GM18520 (cell line): ENCODE results near the gene PTPN4.

Experiments
- ATAC-seq: cut with Tn5 transposase; IDR thresholded peaks from one replicate; pipeline ENCODE4 v1.9.1; 2021; ENCODE audit not compliant: unreplicated experiment

PTPN4 gene

DNA sequence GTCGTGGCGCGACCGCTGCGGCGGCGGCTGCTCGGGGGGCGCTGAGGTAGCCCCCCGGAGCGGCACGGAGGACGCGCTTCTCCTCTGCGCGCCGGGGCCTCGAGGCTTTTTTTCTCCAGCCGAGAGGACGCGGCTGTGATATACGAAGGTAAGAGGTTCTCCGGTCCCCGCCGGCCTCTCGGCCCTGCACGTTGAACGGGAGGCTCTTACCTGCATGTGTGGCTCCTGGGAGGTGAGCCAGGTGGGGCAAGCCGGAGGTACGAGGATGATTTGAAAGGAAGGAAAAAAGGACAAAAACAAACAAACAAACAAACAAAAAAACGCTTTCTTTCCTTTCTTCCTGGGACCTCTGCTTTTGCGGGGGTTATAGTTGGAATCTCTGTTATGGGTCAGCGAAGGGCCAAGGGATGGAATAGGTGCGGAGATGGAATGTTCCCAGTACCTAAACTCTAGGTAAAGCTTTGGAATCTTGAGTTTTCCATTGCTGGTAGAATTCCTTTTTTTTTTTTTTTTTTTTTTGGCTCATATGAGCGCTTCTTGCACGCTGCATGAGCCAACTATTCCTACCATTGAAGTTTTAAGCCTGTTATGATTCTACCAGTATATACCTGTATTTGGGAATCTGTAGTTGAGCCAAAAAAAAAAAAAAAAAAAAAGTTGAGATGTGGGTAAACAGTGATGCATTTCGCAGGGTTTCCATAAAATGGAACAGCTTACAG is 674 bp downstream of the PTPN4 start:
- peak; percentile 6 for ATAC-seq

- no peak for ATAC-seq
Measured at GRCh38 chr2:119760956-119761275, 1.2 kb downstream of the PTPN4 start.

DNA sequence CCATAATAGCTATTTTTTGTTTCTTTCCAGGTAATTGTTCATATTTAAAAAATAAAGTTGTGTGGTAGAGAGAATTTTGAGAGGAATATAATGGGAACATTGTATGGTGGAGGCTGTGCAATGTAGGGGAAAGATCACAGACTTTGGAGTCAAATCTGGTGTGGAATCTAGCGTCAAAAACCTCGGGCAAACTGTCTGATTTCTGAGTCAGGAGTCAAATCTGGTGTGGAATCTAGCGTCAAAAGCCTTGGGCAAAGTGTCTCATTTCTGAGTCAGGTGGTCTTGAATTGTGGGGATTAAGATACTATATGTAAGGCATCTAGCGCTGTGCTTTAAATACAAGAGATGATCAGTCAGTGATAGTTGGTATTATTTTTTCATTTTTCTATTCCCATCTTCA is 5.1 kb downstream of the PTPN4 start:
- no peak for ATAC-seq

GRCh38 chr2:119765433-119766002 is 5.8 kb downstream of the PTPN4 start:
- ATAC-seq, result no peak

DNA sequence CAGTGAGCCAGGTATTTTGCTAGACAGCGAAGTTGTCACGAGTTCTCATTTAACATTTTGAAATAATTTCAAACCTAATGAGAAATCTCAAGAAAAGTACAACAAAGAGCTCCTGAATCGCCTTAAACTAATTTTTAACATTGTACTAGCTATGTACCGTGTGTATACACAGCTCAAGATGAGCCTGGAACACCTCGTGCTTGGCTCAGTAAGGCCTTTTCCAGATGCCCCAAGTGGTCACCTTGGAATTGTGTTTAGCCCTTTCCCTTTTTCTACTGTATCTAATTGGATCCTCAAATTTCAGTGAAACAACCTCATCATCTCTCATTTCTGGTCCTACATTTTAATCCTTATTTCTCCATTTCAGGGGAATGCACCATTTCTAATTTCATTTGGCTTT is 7.2 kb downstream of the PTPN4 start:
- ATAC-seq, result no peak

- ATAC-seq, result no peak
Measured at GRCh38 chr2:119768742-119769141, 9.0 kb downstream of the PTPN4 start.

- no peak for ATAC-seq
Measured at GRCh38 chr2:119769645-119770044, 9.9 kb downstream of the PTPN4 start.

DNA sequence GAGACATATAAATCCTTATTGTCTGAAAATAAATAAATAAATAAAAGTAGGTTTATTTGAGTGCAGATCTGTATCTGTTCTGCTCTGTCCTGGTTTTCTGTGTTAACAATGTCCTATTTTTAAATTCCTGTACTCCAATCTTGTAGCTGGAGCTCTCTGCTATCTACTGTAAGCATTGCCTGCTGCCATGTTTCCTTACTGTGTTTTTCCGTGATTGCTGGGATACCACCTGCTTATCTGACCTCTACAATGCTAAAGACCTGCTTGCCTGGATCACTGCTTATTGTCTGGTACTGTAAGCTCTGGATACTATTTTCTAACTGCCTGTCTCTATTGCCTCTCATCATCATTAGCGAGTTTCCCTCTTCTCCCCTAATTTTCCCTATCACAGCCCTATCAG is 11.6 kb downstream of the PTPN4 start:
- no peak for ATAC-seq

DNA sequence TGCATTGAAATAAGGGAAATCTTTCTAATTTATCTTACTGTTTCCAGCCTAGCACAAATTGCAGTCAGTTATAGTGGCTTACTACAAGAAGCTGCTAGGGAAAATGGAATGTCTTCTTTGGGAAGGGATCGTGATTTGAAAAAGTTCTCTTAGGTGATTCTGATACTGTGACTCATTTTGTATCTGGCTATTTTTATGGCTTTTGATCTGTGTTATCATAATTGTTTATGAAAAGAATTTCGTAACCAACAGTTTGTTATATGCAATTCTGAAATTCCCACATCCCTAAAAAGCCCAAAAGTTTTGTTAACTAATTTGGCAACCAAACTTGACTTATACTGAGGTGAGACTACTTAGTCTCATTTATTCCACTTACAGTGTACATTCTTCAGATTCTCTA is 12.4 kb downstream of the PTPN4 start:
- ATAC-seq, result no peak

DNA sequence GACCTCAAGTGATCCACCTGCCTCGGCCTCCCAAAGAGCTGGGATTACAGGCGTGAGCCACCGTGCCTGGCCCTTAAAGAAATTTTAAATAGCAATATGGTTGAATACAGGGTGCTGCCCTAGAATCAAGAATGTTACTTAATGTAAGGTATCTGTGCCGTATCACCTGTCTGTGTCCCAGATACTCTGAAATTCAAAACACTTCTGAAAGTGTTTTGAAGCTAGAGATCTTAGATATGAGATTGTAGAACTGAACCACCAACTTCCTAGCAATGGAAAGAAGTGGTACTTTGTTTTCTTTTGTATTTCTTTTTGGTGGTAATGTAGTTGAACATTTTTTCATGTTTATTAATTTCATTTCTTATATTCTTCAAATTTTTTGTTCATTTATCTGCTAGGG is 13.0 kb downstream of the PTPN4 start:
- no peak for ATAC-seq

DNA sequence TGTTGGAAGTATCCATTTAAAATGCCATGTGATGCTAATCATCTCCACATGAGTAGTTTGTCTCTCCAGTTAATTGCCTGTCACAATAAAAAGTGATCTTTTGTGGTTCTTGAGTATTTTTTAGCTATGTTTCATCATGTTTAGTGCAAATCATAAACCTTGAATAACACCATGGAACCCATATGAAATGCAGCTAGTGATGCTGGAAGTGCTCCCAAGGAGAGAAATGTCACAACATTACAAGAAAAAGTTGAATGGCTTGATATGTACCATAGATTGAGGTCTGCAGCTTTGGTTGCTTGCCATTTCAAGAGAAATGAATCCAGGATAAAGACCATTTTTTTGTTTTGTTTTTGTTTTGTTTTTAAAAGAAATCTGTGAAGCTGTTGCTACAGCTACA is 14.3 kb downstream of the PTPN4 start:
- ATAC-seq, result no peak

- ATAC-seq, result no peak
Measured at GRCh38 chr2:119775102-119775501, 15.4 kb downstream of the PTPN4 start.

GRCh38 chr2:119782308-119783027 is 22.7 kb downstream of the PTPN4 start:
- ATAC-seq, result no peak

GRCh38 chr2:119784876-119785275 is 25.2 kb downstream of the PTPN4 start:
- no peak for ATAC-seq

DNA sequence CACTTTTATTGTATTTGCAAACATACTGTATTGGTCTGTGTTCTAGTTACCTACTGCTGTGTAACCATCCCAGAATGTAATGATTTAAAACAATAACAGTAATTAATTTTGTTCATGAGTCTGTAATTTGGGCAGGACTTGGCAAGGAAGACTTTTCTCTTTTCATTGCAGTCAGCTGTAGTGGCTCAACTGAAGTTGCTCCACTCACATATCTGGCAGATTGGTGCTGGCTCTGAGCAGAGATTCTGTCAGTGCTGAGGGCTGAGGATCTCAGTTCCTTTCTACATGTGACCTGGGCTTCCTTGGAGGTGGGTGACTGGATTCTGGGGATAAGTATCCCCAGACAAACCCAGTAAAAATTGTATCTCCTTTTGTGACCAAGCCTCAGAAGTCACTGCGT is 26.6 kb downstream of the PTPN4 start:
- no peak for ATAC-seq

- ATAC-seq, result no peak
Measured at GRCh38 chr2:119788752-119789151, 29.0 kb downstream of the PTPN4 start.

- no peak for ATAC-seq
Measured at GRCh38 chr2:119790466-119790865, 30.7 kb downstream of the PTPN4 start.

DNA sequence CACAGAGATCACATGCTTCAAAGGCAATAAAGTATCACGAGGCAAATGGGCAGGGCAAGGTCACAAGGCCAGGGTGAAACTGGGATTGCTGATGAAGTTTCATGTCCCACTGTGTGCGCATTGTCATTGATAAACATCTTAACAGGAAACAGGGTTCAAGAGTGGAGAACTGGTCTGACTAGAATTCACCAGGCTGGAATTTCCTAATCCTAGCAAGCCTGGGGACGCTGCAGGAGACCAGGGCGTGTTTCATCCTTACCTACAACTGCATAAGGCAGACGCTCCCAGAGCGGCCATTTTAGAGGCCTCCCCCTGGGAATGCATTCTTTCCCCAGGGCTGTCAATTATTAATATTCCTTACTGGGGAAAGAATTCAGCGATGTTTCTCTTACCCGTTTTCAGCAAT is 33.2 kb downstream of the PTPN4 start:
- ATAC-seq, result no peak

- ATAC-seq, result no peak
Measured at GRCh38 chr2:119794237-119794636, 34.5 kb downstream of the PTPN4 start.

- ATAC-seq, result no peak
Measured at GRCh38 chr2:119795309-119796303, 35.9 kb downstream of the PTPN4 start.

GRCh38 chr2:119800376-119800902 is 40.7 kb downstream of the PTPN4 start:
- ATAC-seq, result no peak
